Neural cell (in vitro differentiated cells): ENCODE results near the gene SPAAR. TPM values are rescaled to one million over a fixed set of nuclear protein-coding genes. Genes with fewer than 3 reads are reported as not detected.

Experiments used
- H2AFZ ChIP-seq: fragments of 200-600, 300-800 bp; sonication (generic), shearing (Covaris generic); 2 replicates; pipeline ENCODE4 v1.6.0; 2014; ENCODE audit warnings: low read depth, mild to moderate bottlenecking, antibody characterized with exemption, low read length, moderate library complexity
- H3F3A ChIP-seq: fragments of 200-600 bp; shearing (Covaris generic); 2 replicates; pipeline ENCODE4 v1.6.1; 2016; ENCODE audit warnings: mild to moderate bottlenecking, moderate library complexity, mixed read lengths, antibody characterized with exemption, low read length; ENCODE audit not compliant: insufficient read depth, poor library complexity, severe bottlenecking
- H3K27ac ChIP-seq: fragments of 200-600, 300-800 bp; sonication (generic), shearing (Covaris generic); 2 replicates; pipeline ENCODE4 v1.5.1; 2014; ENCODE audit warnings: mild to moderate bottlenecking, low read length, moderate library complexity
- H3K27me3 ChIP-seq: fragments of 300-800, 200-600 bp; sonication (generic), shearing (Covaris generic); 2 replicates; pipeline ENCODE4 v1.6.0; 2014; ENCODE audit warnings: mild to moderate bottlenecking, low read depth, low read length, moderate library complexity; ENCODE audit not compliant: insufficient read depth
- H3K36me3 ChIP-seq: fragments of 300-800, 200-600 bp; sonication (generic), shearing (Covaris generic); 2 replicates; pipeline ENCODE4 v1.5.1; 2014; ENCODE audit warnings: mild to moderate bottlenecking, antibody characterized with exemption, low read length, moderate library complexity; ENCODE audit not compliant: insufficient read depth
- H3K4me2 ChIP-seq: fragments of 300-800, 200-600 bp; sonication (generic), shearing (Covaris generic); 2 replicates; pipeline ENCODE4 v1.6.0; 2014; ENCODE audit warnings: mild to moderate bottlenecking, low read length
- H3K4me3 ChIP-seq: fragments of 300-800, 200-600 bp; sonication (generic), shearing (Covaris generic); 2 replicates; pipeline ENCODE4 v1.5.1; 2014; ENCODE audit warnings: mild to moderate bottlenecking, low read length, moderate library complexity
- H3K79me2 ChIP-seq: fragments of 200-600 bp; shearing (Covaris generic); replicated peaks from 2 replicates; pipeline ENCODE4 v1.6.0; 2014; ENCODE audit warnings: mild to moderate bottlenecking, low read length, moderate library complexity; ENCODE audit not compliant: insufficient read depth
- H3K9ac ChIP-seq: fragments of 300-800, 200-600 bp; sonication (generic), shearing (Covaris generic); 2 replicates; pipeline ENCODE4 v1.6.1; 2016; ENCODE audit warnings: mild to moderate bottlenecking, low read length, mixed read lengths
- H3K9me2 ChIP-seq: fragments of 200-600 bp; shearing (Covaris generic); 2 replicates; pipeline ENCODE4 v1.6.1; 2016; ENCODE audit warnings: mild to moderate bottlenecking, low read length, mixed read lengths; ENCODE audit not compliant: insufficient read depth
- H3K9me3 ChIP-seq: fragments of 200-600, 300-800 bp; sonication (generic), shearing (Covaris generic); 2 replicates; pipeline ENCODE4 v1.6.1; 2016; ENCODE audit warnings: mild to moderate bottlenecking, mixed run types, low read length, moderate library complexity, mixed read lengths
- H4K20me1 ChIP-seq: fragments of 200-600 bp; shearing (Covaris generic); 2 replicates; pipeline ENCODE4 v1.6.1; 2016; ENCODE audit warnings: mild to moderate bottlenecking, mixed run types; ENCODE audit not compliant: insufficient read depth
- EP300 ChIP-seq: fragments of 450-650 bp; conservative IDR thresholded peaks from 2 replicates; pipeline ENCODE4 v1.6.1; 2014; ENCODE audit warnings: antibody characterized with exemption, mild to moderate bottlenecking, moderate library complexity; ENCODE audit not compliant: poor library complexity, severe bottlenecking
- EZH2 ChIP-seq: fragments of 200-600, 300-800 bp; shearing (Covaris generic), sonication (generic); IDR thresholded peaks from 2 replicates; pipeline ENCODE4 v1.6.1; 2014; ENCODE audit warnings: antibody characterized with exemption, low read length, borderline replicate concordance, mild to moderate bottlenecking; ENCODE audit not compliant: insufficient read depth, poor library complexity, severe bottlenecking
- MXI1 ChIP-seq: fragments of 450-650 bp; conservative IDR thresholded peaks from 2 replicates; pipeline ENCODE4 v1.6.1; 2014; ENCODE audit warnings: antibody characterized with exemption, mild to moderate bottlenecking; ENCODE audit not compliant: poor library complexity, severe bottlenecking
- POLR2AphosphoS5 ChIP-seq: IDR thresholded peaks from 2 replicates; pipeline ENCODE4 v1.6.1; 2012
- RAD21 ChIP-seq: fragments of 450-650 bp; conservative IDR thresholded peaks from 2 replicates; pipeline ENCODE4 v1.6.1; 2014; ENCODE audit warnings: antibody characterized with exemption, mild to moderate bottlenecking, moderate library complexity
- REST ChIP-seq: IDR thresholded peaks from 2 replicates; pipeline ENCODE4 v1.6.1; 2012; ENCODE audit warnings: borderline replicate concordance
- SMC3 ChIP-seq: fragments of 450-650 bp; conservative IDR thresholded peaks from 2 replicates; pipeline ENCODE4 v1.6.1; 2014; ENCODE audit warnings: antibody characterized with exemption, mild to moderate bottlenecking, moderate library complexity; ENCODE audit not compliant: poor library complexity
- TAF1 ChIP-seq: IDR thresholded peaks from 2 replicates; pipeline ENCODE4 v1.6.1; 2012; ENCODE audit warnings: low read depth
- polyA plus RNA-seq: library from polyadenylated mRNA; depleted of rRNA; stranded (reverse); fragments of >200 nt; gene quantifications from 2 replicates; pipeline ENCODE4 v1.2.3, GENCODE V29; 2014
- TF ChIP-seq, protein P1 (sequence below): fragments of 450-650 bp; IDR thresholded peaks from 2 replicates; pipeline ENCODE4 v1.5.1; 2014; ENCODE audit warnings: antibody characterized with exemption, mild to moderate bottlenecking, moderate library complexity; ENCODE audit not compliant: poor library complexity, severe bottlenecking

The SPAAR gene
- polyA plus RNA-seq, 1 donor from 2014 or later = 0.35 TPM

- H3F3A ChIP-seq = no peaks in the 10 kb centered on the region
- H3K36me3 ChIP-seq = no peaks in the 10 kb centered on the region
- H3K9me2 ChIP-seq = no peaks in the 10 kb centered on the region
- no peak overlapping the region for H3K4me2 ChIP-seq
- no peak overlapping the region for H3K4me3 ChIP-seq
- H3K9me3 ChIP-seq = no peaks in the 10 kb centered on the region
- no peaks in the 10 kb centered on the region for H3K27me3 ChIP-seq
- H2AFZ ChIP-seq = no peak overlapping the region
- no peak overlapping the region for H3K9ac ChIP-seq
- no peak overlapping the region for H3K27ac ChIP-seq
- H4K20me1 ChIP-seq = no peaks in the 10 kb centered on the region
- no peaks in the 10 kb centered on the region for H3K79me2 ChIP-seq
- TF ChIP-seq EP300 (no peak), MXI1 (no peak), RAD21 (no peak), TAF1 (no peak), SMC3 (no peak), EZH2 (no peak), REST (no peak), POLR2AphosphoS5 (no peak)
- TF ChIP-seq, protein P1, sequence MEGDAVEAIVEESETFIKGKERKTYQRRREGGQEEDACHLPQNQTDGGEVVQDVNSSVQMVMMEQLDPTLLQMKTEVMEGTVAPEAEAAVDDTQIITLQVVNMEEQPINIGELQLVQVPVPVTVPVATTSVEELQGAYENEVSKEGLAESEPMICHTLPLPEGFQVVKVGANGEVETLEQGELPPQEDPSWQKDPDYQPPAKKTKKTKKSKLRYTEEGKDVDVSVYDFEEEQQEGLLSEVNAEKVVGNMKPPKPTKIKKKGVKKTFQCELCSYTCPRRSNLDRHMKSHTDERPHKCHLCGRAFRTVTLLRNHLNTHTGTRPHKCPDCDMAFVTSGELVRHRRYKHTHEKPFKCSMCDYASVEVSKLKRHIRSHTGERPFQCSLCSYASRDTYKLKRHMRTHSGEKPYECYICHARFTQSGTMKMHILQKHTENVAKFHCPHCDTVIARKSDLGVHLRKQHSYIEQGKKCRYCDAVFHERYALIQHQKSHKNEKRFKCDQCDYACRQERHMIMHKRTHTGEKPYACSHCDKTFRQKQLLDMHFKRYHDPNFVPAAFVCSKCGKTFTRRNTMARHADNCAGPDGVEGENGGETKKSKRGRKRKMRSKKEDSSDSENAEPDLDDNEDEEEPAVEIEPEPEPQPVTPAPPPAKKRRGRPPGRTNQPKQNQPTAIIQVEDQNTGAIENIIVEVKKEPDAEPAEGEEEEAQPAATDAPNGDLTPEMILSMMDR = no peak
Measured at GRCh38 chr9:35944173-35944572, 34.9 kb downstream of the SPAAR start.

DNA sequence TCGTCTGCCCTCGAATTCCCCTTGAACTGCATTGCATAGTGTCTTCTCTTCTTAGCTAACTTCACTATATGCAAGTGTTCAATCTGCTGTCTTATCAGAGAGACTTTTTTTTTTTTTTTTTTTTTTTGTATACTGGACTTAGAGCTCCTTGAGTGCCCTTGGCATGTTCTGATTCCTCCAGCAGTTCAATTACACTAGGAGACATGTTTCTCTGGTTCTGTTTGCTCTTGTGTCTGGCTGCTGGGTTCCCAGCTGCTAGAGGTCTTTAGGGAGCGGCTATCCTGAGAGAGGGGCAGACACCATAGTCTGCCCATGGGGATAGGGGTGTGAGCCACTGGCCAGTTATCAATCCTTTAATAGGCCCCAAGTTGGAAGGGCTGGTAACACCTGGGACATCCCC lies 35.6 kb downstream of the SPAAR start:
- H2AFZ ChIP-seq = no peak overlapping the region
- no peaks in the 10 kb centered on the region for H3K9me3 ChIP-seq
- H3K9me2 ChIP-seq = no peaks in the 10 kb centered on the region
- no peak overlapping the region for H3K9ac ChIP-seq
- H3K4me3 ChIP-seq = no peak overlapping the region
- TF ChIP-seq TAF1 = no peak
- no peak for TF ChIP-seq EZH2
- no peak for TF ChIP-seq SMC3
- no peak for TF ChIP-seq POLR2AphosphoS5
- no peak for TF ChIP-seq EP300
- no peak for TF ChIP-seq REST
- TF ChIP-seq, protein P1 = no peak
- TF ChIP-seq MXI1 = no peak
- no peak for TF ChIP-seq RAD21
- no peak overlapping the region for H3K4me2 ChIP-seq
- H3K36me3 ChIP-seq = no peaks in the 10 kb centered on the region
- no peaks in the 10 kb centered on the region for H3K79me2 ChIP-seq
- no peaks in the 10 kb centered on the region for H3F3A ChIP-seq
- H4K20me1 ChIP-seq = no peaks in the 10 kb centered on the region
- no peak overlapping the region for H3K27ac ChIP-seq
- H3K27me3 ChIP-seq = no peaks in the 10 kb centered on the region
